Panc1 (cell line): ENCODE data around the gene FAM53A. TPM values are rescaled to one million over a fixed set of nuclear protein-coding genes. Genes with fewer than 3 reads are reported as not detected.
A peak's percentile ranks its signal among the peaks of the same experiment; 100 is the strongest.

Experiments used
- ATAC-seq: fragments of 200-7000 bp; cut with Tn5 transposase; 2 replicates; pipeline ENCODE4 v1.9.1; 2020; ENCODE audit warnings: mild to moderate bottlenecking, moderate library complexity
- BruUV-seq: library from RNA; stranded (reverse); fragments of 400-500 nt; replicated peaks from 2 replicates; lab custom pipeline; 2021; lab: Mats Ljungman, UMichigan
- CTCF ChIA-PET: fragments of 300-600 bp; sonication (Branson Sonifier 250); formaldehyde crosslinking; loops from one replicate; lab custom pipeline; 2022; ENCODE audit warnings: antibody characterized with exemption; lab: Charles Lee
- POLR2A ChIA-PET: fragments of 300-600 bp; sonication (Branson Sonifier 250); formaldehyde crosslinking; loops from one replicate; lab custom pipeline; 2022; ENCODE audit warnings: antibody characterized with exemption; lab: Charles Lee
- DNase-seq: peaks from one replicate; pipeline ENCODE4 v3.0.0-alpha.2; 2010; ENCODE audit warnings: low read depth, low spot score
- H3K27ac ChIP-seq: 2 replicates; pipeline ENCODE4 v1.5.1; 2011; ENCODE audit warnings: mild to moderate bottlenecking, low read length, inconsistent platforms
- H3K27me3 ChIP-seq: fragments of 200-500 bp; sonication (Bioruptor generic); 2 replicates; pipeline ENCODE4 v1.6.0; 2014; ENCODE audit warnings: low read length, inconsistent platforms; ENCODE audit not compliant: control insufficient read depth, insufficient read depth
- H3K36me3 ChIP-seq: fragments of 200-500 bp; sonication (Bioruptor generic); 2 replicates; pipeline ENCODE4 v1.5.1; 2014; ENCODE audit warnings: inconsistent platforms, mild to moderate bottlenecking, low read length, moderate library complexity; ENCODE audit not compliant: control insufficient read depth, insufficient read depth
- H3K4me1 ChIP-seq: 2 replicates; pipeline ENCODE4 v1.5.1; 2011; ENCODE audit warnings: inconsistent platforms, mild to moderate bottlenecking, low read length, moderate library complexity; ENCODE audit not compliant: control insufficient read depth, insufficient read depth
- H3K4me3 ChIP-seq, 2 experiments: 2 replicates each; pipeline ENCODE4 v1.5.1; 2011 to 2012; ENCODE audit warnings: low read depth in 2 of 2, low read length in 2 of 2, mild to moderate bottlenecking in 2 of 2, inconsistent platforms in 1 of 2, moderate library complexity in 1 of 2
- H3K9me3 ChIP-seq: fragments of 200-500 bp; sonication (Bioruptor generic); 2 replicates; pipeline ENCODE4 v1.5.1; 2014; ENCODE audit warnings: low read depth, mild to moderate bottlenecking, inconsistent platforms, low read length, moderate library complexity; ENCODE audit not compliant: control insufficient read depth, insufficient read depth
- CTCF ChIP-seq: fragments of 450-650 bp; IDR thresholded peaks from 2 replicates; pipeline ENCODE4 v1.5.1; 2017; ENCODE audit warnings: mild to moderate bottlenecking
- POLR2AphosphoS5 ChIP-seq: IDR thresholded peaks from 2 replicates; pipeline ENCODE4 v1.6.1; 2012; ENCODE audit warnings: mild to moderate bottlenecking, low read depth, low read length, moderate library complexity
- REST ChIP-seq, 2 experiments: IDR thresholded peaks; 2 replicates each; pipeline ENCODE4 v1.6.1; 2011 to 2012; ENCODE audit warnings: low read depth in 2 of 2, control low read depth in 1 of 2, low read length in 1 of 2, mild to moderate bottlenecking in 1 of 2, moderate library complexity in 1 of 2; ENCODE audit not compliant: insufficient read depth in 1 of 2
- SIN3A ChIP-seq: IDR thresholded peaks from 2 replicates; pipeline ENCODE4 v1.6.1; 2012; ENCODE audit warnings: low read depth, mild to moderate bottlenecking, low read length, moderate library complexity, borderline replicate concordance; ENCODE audit not compliant: insufficient read depth
- TCF7L2 ChIP-seq: IDR thresholded peaks from 2 replicates; pipeline ENCODE4 v1.6.1; 2011; ENCODE audit warnings: mild to moderate bottlenecking, low read depth, low read length, inconsistent platforms
- in situ Hi-C: cut with HindIII; loops from 2 replicates; pipeline ENCODE4 v1.10.0; 2016; ENCODE audit warnings: low sequenced_read_pairs, low pct_unique_long_range_greater_than_20kb
- intact Hi-C: fragments of 100-400 bp; cut with micrococcal nuclease; formaldehyde crosslinking; loops from one replicate; pipeline ENCODE4 v1.10.0; 2022; ENCODE audit not compliant: unreplicated experiment
- total RNA-seq: library from RNA; stranded (reverse); gene quantifications from one replicate; pipeline ENCODE4 v1.2.1, GENCODE V29; 2021; ENCODE audit not compliant: unreplicated experiment

Gene FAM53A
- total RNA-seq, 1 experiment from 2014 or later = 7.0 TPM

GRCh38 chr4:1708581-1708980 is 24.5 kb upstream of the FAM53A start:
- CTCF ChIA-PET = interaction anchor here (0.6 to 2.0 kb wide), 2 partner anchors 8 to 15 kb away, joined by 4 to 11 read pairs; no protein-coding TSS in a partner anchor

GRCh38 chr4:1706358-1706757 is 22.2 kb upstream of the FAM53A start:
- ChIA-PET CTCF (no interaction called here), POLR2A (interaction anchor here (0.6 kb wide), 1 partner anchor 44 kb away, joined by 8 read pairs; no protein-coding TSS in a partner anchor)
- Histone ChIP-seq H3K4me3 (no peak overlapping the region), H3K27ac (no peak overlapping the region), H3K4me1 (peaks cover 23% of the 10 kb centered on the region), H3K36me3 (peaks cover 12% of the 10 kb centered on the region), H3K27me3 (no peaks in the 10 kb centered on the region), H3K9me3 (no peaks in the 10 kb centered on the region)
- TF ChIP-seq REST (IDR thresholded peaks at IDR 0.05; ENCODE audit: insufficient read depth in 1 of 2, low read depth in 2 of 2, low read length in 1 of 2) (no peak), SIN3A (no peak), CTCF (no peak), POLR2AphosphoS5 (no peak), TCF7L2 (no peak)
- BruUV-seq = no TSS peak
- intact Hi-C loops (no loop called here), in situ Hi-C loops (no loop called here)
- ATAC-seq = no peak
- no peak for DNase-seq

More at GRCh38 chr4:1708581-1708980, 24.5 kb upstream of the FAM53A start:
- no peak overlapping the region for H3K4me3 ChIP-seq
- no peaks in the 10 kb centered on the region for H3K9me3 ChIP-seq
- POLR2A ChIA-PET = no interaction called here
- peaks cover 23% of the 10 kb centered on the region for H3K4me1 ChIP-seq
- 0 out of 2 replicates have a peak overlapping the region, but pooled peaks have one; percentile 29 for H3K27ac ChIP-seq
- BruUV-seq = no TSS peak
- H3K36me3 ChIP-seq = peaks cover 13% of the 10 kb centered on the region
- intact Hi-C loops = no loop called here
- no peak for ATAC-seq
- H3K27me3 ChIP-seq = no peaks in the 10 kb centered on the region
- TF ChIP-seq SIN3A = no peak
- TF ChIP-seq REST (IDR thresholded peaks at IDR 0.05; ENCODE audit: insufficient read depth in 1 of 2, low read depth in 2 of 2, low read length in 1 of 2) = no peak
- TF ChIP-seq CTCF = no peak
- no peak for TF ChIP-seq TCF7L2
- TF ChIP-seq POLR2AphosphoS5 = no peak
- no peak for DNase-seq
- in situ Hi-C loops = no loop called here
